GM12873 (cell line): ENCODE data around the gene ADAP1.

Source experiments
- CTCF ChIP-seq: IDR thresholded peaks from 2 replicates; pipeline ENCODE4 v1.5.1; 2012; ENCODE audit warnings: low read depth, mild to moderate bottlenecking, moderate library complexity, low read length, control low read depth; ENCODE audit not compliant: insufficient read depth; ENCODE audit errors: missing control alignments

ADAP1 gene

GRCh38 chr7:867001-867405, 87.5 kb downstream of the ADAP1 start:
- TF ChIP-seq CTCF = no peak

- TF ChIP-seq CTCF = no peak
Observed at GRCh38 chr7:865921-866320, 88.6 kb downstream of the ADAP1 start.

- no peak for TF ChIP-seq CTCF
Observed at GRCh38 chr7:863106-863505, 91.4 kb downstream of the ADAP1 start.

- TF ChIP-seq CTCF = no peak
Observed at GRCh38 chr7:862157-862556, 92.3 kb downstream of the ADAP1 start.

GRCh38 chr7:861222-861621, 93.3 kb downstream of the ADAP1 start:
- no peak for TF ChIP-seq CTCF

GRCh38 chr7:860149-860548, 94.3 kb downstream of the ADAP1 start:
- TF ChIP-seq CTCF = no peak

- no peak for TF ChIP-seq CTCF
Observed at GRCh38 chr7:859359-860030, 95.0 kb downstream of the ADAP1 start.
